ENCODE results near the gene CMKLR1. TPM values are rescaled to one million over a fixed set of nuclear protein-coding genes. Genes with fewer than 3 reads are reported as not detected.

CMKLR1 gene
- total RNA-seq, 1 experiment from 2014 or later, result not detected

DNA sequence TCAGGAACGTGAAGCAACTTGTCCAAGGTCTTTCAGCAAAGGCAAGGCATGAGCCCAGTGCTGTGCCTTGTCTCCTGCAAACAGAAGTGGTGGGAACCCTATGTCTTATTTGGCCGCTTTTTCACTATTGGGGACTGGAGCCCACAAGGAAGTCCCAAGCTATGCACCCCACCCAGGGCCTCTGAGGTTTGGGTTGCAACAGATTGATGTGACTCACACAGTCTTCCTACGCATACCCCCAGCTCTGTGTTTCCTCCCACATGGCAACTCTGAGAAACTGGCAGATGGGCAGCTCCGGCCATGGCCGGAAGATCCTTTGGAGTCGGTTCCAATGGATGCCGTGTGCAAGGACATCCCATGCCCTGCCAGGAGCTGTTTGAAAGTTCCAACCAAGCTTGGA lies 28.3 kb upstream of the CMKLR1 start:
- DNase-seq (ENCODE audit: low read depth, low spot score), result no peak
- in situ Hi-C loops (cut with HindIII; ENCODE audit: low pct_unique_long_range_greater_than_20kb, low sequenced_read_pairs), result no loop called here

DNA sequence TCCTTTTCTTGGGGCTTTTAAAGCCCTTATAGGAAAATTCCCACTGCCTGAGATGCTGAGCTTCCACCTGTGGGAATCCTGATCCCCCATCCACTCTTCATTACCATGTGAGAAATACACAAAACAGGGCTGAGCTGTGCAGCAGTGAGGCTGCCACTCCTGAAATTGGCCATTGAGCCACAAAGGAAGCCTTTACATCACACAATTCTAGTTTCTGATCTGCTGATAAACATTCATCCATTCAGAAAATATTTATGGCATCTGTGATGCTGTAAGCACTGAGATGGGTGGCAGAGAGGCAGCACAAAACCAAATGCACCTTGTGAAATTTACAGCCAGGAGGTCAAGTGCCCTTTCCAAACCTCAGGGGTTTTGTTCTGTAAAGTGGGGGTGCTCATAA lies 26.2 kb upstream of the CMKLR1 start:
- in situ Hi-C loops (cut with HindIII; ENCODE audit: low pct_unique_long_range_greater_than_20kb, low sequenced_read_pairs), result no loop called here
- no peak for DNase-seq (ENCODE audit: low read depth, low spot score)

GRCh38 chr12:108364879-108365278 lies 25.8 kb upstream of the CMKLR1 start:
- in situ Hi-C loops (cut with HindIII; ENCODE audit: low pct_unique_long_range_greater_than_20kb, low sequenced_read_pairs), result no loop called here
- DNase-seq (ENCODE audit: low read depth, low spot score), result no peak

DNA sequence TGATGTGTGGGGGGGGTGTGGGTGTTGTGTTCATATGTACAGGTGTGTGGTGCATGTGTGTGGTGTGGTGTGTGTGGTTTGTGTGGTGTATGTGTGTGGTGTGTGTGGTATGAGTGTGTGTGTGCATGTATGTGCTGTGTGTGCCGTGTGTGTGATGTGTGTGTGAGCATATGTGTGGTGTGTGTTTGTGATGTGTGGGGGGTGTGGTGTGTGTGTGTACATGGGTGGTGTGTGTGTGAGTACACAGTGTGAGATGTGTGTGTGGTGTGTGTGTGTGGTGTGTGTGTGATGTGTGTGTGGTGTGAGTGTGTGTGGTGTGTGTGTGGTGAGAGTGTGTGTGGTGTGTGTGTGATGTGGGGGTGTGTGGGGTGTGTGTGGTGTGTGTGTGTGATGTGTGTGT lies 24.5 kb upstream of the CMKLR1 start:
- in situ Hi-C loops (cut with HindIII; ENCODE audit: low pct_unique_long_range_greater_than_20kb, low sequenced_read_pairs), result no loop called here
- no peak for DNase-seq (ENCODE audit: low read depth, low spot score)

- no peak for DNase-seq (ENCODE audit: low read depth, low spot score)
- in situ Hi-C loops (cut with HindIII; ENCODE audit: low pct_unique_long_range_greater_than_20kb, low sequenced_read_pairs), result no loop called here
These were observed 24.1 kb upstream of the CMKLR1 start for GRCh38 chr12:108363165-108363564.

GRCh38 chr12:108361606-108362005 lies 22.5 kb upstream of the CMKLR1 start:
- DNase-seq (ENCODE audit: low read depth, low spot score), result no peak
- in situ Hi-C loops (cut with HindIII; ENCODE audit: low pct_unique_long_range_greater_than_20kb, low sequenced_read_pairs), result no loop called here

GRCh38 chr12:108360487-108360886 lies 21.4 kb upstream of the CMKLR1 start:
- DNase-seq (ENCODE audit: low read depth, low spot score), result peak; percentile 5
- in situ Hi-C loops (cut with HindIII; ENCODE audit: low pct_unique_long_range_greater_than_20kb, low sequenced_read_pairs), result no loop called here

DNA sequence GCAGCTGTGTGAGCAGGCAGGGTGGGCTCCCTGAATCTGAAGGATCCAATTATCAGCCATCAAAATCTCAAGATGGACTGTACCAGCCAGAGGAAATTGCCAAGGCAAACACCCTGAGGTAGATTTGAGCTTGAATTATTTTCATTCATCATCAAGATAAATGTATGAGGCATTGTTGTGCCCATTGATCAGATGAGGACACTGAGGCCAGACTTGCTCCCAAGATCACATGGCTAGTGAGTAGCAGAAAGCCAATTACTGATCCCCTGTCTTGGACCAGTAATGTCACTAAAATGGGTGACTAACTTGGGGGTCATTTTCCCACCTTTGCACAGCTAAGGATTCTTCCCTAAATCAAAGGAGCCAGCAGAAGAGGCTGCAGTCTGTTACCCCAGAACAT lies 20.9 kb upstream of the CMKLR1 start:
- DNase-seq (ENCODE audit: low read depth, low spot score), result no peak
- in situ Hi-C loops (cut with HindIII; ENCODE audit: low pct_unique_long_range_greater_than_20kb, low sequenced_read_pairs), result no loop called here

GRCh38 chr12:108358580-108358965 lies 19.5 kb upstream of the CMKLR1 start:
- in situ Hi-C loops (cut with HindIII; ENCODE audit: low pct_unique_long_range_greater_than_20kb, low sequenced_read_pairs), result no loop called here

GRCh38 chr12:108357834-108358579 lies 18.9 kb upstream of the CMKLR1 start:
- in situ Hi-C loops (cut with HindIII; ENCODE audit: low pct_unique_long_range_greater_than_20kb, low sequenced_read_pairs), result no loop called here
- no peak for DNase-seq (ENCODE audit: low read depth, low spot score)

More at GRCh38 chr12:108358580-108358965, 19.5 kb upstream of the CMKLR1 start:
- no peak for DNase-seq (ENCODE audit: low read depth, low spot score)

- in situ Hi-C loops (cut with HindIII; ENCODE audit: low pct_unique_long_range_greater_than_20kb, low sequenced_read_pairs), result no loop called here
- no peak for DNase-seq (ENCODE audit: low read depth, low spot score)
These were observed 18.0 kb upstream of the CMKLR1 start for GRCh38 chr12:108356835-108357806.

- in situ Hi-C loops (cut with HindIII; ENCODE audit: low pct_unique_long_range_greater_than_20kb, low sequenced_read_pairs), result no loop called here
These were observed 16.0 kb upstream of the CMKLR1 start for GRCh38 chr12:108355069-108355468.

GRCh38 chr12:108352591-108352990 lies 13.5 kb upstream of the CMKLR1 start:
- DNase-seq (ENCODE audit: low read depth, low spot score), result no peak
- in situ Hi-C loops (cut with HindIII; ENCODE audit: low pct_unique_long_range_greater_than_20kb, low sequenced_read_pairs), result no loop called here

More at GRCh38 chr12:108355069-108355468, 16.0 kb upstream of the CMKLR1 start:
- DNase-seq (ENCODE audit: low read depth, low spot score), result no peak

DNA sequence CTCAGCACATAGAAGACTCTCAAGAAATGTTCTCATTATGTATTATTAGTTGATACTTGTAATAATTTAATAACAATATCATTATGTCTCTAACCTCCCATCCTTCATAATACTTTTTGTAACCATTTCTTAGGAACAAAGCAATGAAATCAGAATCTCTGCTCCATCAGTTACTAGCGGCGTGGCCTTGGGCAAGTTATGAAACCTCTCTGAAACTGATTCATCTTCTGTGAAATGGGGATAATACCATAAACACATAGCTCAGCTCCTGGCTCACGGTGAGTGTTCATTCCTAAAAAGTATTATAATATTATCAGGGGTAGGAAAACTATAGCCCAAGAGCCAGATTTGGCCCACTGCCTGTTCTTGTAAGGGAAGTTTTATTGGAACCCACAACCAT lies 11.4 kb upstream of the CMKLR1 start:
- in situ Hi-C loops (cut with HindIII; ENCODE audit: low pct_unique_long_range_greater_than_20kb, low sequenced_read_pairs), result no loop called here
- no peak for DNase-seq (ENCODE audit: low read depth, low spot score)

- in situ Hi-C loops (cut with HindIII; ENCODE audit: low pct_unique_long_range_greater_than_20kb, low sequenced_read_pairs), result no loop called here
- DNase-seq (ENCODE audit: low read depth, low spot score), result no peak
These were observed 10.2 kb upstream of the CMKLR1 start for GRCh38 chr12:108349278-108349688.

DNA sequence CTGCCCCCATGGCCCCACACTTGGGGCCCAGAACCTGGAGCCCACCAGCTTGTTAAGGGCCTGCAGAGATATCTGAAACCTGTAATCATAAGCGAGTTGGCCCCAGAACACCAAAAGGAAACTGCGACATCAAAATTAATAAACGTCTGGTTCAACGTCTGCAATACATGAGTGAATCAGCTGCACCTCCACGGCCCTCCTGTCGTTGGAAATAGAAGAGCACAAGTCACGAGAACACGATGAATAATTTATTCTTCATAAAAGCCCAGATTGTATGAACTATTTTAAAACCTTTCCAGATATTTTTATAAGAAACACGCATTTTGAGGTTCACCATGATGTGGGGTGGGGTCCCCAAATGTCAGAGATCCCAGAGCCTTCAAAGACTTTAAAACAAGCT lies 9.7 kb upstream of the CMKLR1 start:
- no peak for DNase-seq (ENCODE audit: low read depth, low spot score)
- in situ Hi-C loops (cut with HindIII; ENCODE audit: low pct_unique_long_range_greater_than_20kb, low sequenced_read_pairs), result no loop called here

DNA sequence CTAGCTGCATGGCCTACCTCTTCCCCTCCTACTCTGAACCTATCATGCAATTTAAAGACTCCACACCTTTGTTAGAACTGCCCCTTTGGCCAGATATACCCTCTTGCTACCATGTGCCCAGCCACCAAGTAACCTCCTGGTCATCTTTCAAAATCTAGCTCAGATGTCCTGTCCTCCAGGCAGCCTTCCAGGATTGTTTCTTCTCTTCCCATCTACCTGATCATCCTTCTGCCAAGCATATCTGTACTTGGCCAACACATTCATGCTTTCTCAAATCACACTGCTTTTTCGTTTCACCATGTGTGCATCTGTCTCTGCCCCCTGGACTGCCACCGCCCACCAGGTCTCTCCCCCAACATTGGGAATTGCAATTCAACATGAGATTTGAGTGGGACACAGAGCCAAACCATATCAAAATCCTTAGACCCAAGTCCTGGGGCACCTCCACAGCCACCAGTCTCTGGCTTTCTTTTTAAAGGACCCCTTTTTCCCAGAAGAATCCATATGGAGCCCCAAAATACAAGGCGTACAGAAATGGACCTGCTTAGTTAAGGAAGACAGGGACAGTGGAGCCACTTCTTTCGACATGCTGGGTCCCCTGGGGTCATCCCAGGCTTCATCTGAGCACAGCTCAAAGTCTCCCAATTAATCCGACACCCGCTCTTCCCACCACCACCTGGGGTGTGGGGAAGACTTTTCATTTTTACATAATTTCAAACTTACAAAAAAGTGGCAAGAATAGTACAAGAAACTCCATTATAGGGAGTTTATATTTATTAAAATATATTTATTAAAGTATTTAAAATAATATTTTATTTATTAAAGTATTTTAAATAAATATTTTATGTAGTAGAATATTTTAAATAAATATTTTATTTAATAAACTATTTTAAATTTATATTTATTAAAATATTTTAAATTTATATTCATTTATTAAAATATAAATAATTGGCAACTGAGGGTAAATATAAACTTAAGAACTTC lies 7.9 kb upstream of the CMKLR1 start:
- in situ Hi-C loops (cut with HindIII; ENCODE audit: low pct_unique_long_range_greater_than_20kb, low sequenced_read_pairs), result no loop called here
- no peak for DNase-seq (ENCODE audit: low read depth, low spot score)

Data from SK-MEL-5 (cell line).